K562 treated with DMSO at 1 percent for 48 hours (cell line): ENCODE results near the gene HECW1. TPM values are rescaled to one million over a fixed set of nuclear protein-coding genes. Genes with fewer than 3 reads are reported as not detected.

Source experiments
- total RNA-seq: library from RNA; unstranded; fragments of 300-600 nt; gene quantifications from 2 replicates; pipeline ENCODE4 v1.2.3, GENCODE V29; 2022; ENCODE audit warnings: low replicate concordance; ENCODE audit errors: extremely low read depth

The HECW1 gene
- total RNA-seq = not detected in 2 replicates

DNA sequence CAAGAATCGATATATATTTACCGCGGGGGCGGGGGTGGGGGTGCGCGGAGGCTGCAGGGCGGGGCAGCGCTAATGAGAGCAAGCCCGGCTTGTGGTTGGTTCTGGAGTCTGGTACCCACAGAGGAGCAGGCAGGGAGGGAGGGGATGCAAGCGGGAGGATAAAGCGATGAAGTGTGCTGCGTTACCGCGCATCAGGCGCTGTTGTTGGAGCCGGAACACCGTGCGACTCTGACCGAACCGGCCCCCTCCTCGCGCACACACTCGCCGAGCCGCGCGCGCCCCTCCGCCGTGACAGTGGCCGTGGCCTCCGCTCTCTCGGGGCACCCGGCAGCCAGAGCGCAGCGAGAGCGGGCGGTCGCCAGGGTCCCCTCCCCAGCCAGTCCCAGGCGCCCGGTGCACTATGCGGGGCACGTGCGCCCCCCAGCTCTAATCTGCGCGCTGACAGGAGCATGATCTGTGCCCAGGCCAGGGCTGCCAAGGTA is at the start of gene HECW1:
TSS of gene HECW1 (plus strand) at position 189 of the 482 bp plus-strand sequence. CDS start 131,259 bp downstream, outside the sequence.

DNA sequence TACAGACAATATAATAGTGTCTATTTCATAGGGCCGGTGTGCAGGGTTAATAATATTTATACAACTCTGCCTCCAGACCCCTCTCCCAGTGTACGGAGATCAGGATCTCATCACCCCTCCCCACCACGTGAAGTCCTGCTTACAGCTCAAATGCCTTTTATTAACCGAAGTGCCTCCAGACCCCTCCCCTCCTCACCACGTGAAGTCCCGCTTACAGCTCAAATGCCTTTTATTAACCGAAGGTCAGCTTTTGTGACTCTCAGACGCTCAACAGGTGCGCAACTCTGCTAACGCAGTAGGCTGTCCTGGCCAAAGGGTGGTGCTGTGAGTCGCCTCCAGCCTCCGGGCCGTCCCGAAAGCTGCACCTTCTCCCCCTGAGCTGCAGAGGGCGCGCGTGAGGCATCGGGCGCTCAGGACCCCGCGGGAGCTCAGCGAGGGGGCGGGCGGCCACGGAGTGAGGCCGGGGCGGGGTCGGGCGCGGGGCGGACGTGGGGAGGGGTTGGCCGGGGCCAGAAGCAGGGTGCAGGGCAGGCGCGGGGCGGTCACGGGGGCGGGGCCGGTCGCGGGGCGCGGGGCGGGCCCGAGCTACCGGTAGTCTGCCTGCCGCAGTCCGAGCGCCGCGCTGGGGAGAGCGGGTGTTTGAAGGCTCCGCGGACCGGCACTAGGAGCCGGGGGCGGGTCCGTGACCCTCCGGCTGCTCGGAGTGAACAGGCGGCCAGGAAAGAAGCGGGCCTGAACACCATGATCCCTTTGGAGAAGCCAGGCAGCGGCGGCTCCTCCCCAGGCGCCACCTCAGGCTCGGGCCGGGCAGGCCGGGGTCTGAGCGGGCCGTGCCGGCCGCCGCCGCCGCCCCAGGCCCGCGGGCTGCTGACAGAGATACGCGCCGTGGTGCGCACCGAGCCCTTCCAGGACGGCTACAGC is 470.3 kb downstream of the HECW1 start, which contains the start of gene STK17A:
TSS of gene STK17A (plus strand) at position 606 of the 921 bp plus-strand sequence. CDS start at position 742, 136 bp downstream.

Other genes starting within 250 kb of the HECW1 start
- not detected in 2 replicates for gene C7orf25, start 200.6 kb upstream of the HECW1 start, total RNA-seq
- gene PSMA2, start 180.5 kb upstream of the HECW1 start, total RNA-seq = not detected in 2 replicates
- not detected in 2 replicates for gene MRPL32, start 180.3 kb upstream of the HECW1 start, total RNA-seq